A673 (cell line): ENCODE data around the gene ZNF584.

Experiments
- EZH2 ChIP-seq: fragments of 200-600 bp; sonication (generic); IDR thresholded peaks from 2 replicates; pipeline ENCODE4 v1.6.1; 2017; ENCODE audit warnings: borderline replicate concordance, low read depth, mild to moderate bottlenecking, mixed read lengths, antibody characterized with exemption, low read length; ENCODE audit not compliant: poor library complexity, severe bottlenecking
- TF ChIP-seq, protein P1 (sequence below): fragments of 300-800, 200-600 bp; sonication (generic); conservative IDR thresholded peaks from 2 replicates; pipeline ENCODE4 v1.5.1; 2017; ENCODE audit warnings: low read depth, mild to moderate bottlenecking, antibody characterized with exemption, low read length, moderate library complexity, mixed read lengths

DNA sequence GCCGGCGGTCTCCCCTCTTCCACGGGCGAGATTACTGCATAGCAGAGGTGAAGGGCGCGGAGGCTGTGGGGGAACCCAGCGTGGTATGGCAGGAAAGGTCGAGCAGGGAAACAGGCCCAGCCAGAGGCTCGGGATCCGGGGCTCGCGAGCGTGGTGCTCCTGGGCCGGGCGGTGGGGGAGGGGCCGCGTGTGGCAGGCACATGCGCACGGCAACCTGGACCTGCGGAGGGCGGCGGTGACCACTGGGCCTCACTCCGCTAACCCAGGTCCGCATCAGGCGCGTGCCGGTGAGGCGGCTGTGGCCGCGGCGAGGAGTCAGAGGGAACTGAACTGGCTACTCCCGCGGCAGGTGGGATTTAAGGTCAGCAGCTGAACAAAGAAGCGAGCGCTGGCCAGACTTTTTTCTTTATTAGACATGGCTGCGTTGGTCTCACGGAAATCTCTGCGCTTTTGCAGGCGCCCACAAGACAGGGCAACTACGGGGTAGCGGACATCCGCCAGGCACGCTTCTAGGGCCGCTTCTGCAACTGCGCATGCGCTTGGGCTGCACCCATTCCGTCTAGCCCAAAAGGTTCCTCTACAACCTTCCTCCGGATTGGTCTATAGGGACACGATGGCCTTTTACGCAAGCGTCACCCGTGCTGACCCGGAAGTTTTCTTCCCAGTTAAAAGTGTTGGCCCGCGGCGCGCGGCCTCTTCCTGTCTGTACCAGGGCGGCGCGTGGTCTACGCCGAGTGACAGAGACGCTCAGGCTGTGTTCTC, 21.7 kb upstream of the ZNF584 start, which contains the start of gene RPS5:
- TF ChIP-seq, protein P1, sequence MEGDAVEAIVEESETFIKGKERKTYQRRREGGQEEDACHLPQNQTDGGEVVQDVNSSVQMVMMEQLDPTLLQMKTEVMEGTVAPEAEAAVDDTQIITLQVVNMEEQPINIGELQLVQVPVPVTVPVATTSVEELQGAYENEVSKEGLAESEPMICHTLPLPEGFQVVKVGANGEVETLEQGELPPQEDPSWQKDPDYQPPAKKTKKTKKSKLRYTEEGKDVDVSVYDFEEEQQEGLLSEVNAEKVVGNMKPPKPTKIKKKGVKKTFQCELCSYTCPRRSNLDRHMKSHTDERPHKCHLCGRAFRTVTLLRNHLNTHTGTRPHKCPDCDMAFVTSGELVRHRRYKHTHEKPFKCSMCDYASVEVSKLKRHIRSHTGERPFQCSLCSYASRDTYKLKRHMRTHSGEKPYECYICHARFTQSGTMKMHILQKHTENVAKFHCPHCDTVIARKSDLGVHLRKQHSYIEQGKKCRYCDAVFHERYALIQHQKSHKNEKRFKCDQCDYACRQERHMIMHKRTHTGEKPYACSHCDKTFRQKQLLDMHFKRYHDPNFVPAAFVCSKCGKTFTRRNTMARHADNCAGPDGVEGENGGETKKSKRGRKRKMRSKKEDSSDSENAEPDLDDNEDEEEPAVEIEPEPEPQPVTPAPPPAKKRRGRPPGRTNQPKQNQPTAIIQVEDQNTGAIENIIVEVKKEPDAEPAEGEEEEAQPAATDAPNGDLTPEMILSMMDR: no peak
- no peak for TF ChIP-seq EZH2
